HG03175 (cell line): Measurements from ENCODE around the gene CDC25C.
"Not testable (repeated sequence)": the region's sequence is repeated elsewhere in the genome, so short reads cannot be mapped to it uniquely, and the experiment has no call there.

ENCODE experiments used
- ATAC-seq: cut with Tn5 transposase; IDR thresholded peaks from one replicate; pipeline ENCODE4 v1.9.1; 2021; ENCODE audit warnings: mild to moderate bottlenecking, moderate library complexity; ENCODE audit not compliant: unreplicated experiment

CDC25C gene

DNA sequence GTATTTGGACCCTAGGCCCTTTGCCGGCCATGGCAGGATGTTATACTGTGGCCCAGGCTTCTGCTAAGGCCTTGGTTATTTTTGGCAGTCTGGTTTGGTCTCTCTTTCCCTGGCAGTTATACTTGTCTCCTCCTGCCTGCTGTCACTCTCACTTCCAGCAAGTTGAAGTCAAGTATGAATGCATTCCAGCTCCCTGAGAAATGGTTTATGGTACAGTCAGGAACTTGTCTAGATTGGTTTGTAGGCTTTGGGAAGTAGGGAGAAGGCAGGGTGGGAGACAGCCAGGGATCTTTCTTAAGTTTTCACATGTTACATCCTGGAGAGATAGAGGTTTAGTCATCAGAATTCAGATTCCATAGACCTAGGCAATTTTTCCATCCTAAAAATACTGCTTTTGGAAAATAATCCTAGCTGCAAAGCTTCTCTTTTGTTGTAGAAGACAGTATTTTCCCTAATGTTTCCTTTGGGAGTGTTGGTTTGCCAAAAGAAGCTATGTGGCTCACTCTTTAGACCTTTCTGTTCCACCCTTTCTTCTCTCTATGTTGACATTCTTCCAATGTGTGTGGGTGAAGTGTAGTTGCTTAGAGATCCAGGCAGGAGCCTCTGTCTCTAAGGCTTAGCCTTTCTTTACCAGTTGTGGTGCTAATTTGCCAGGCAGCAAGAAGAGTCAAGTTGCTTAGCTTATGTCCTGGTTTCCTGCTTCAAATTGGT, 18.4 kb upstream of the CDC25C start:
- no peak for ATAC-seq

- no peak for ATAC-seq
These were observed 15.3 kb upstream of the CDC25C start for GRCh38 chr5:138346889-138347288.

DNA sequence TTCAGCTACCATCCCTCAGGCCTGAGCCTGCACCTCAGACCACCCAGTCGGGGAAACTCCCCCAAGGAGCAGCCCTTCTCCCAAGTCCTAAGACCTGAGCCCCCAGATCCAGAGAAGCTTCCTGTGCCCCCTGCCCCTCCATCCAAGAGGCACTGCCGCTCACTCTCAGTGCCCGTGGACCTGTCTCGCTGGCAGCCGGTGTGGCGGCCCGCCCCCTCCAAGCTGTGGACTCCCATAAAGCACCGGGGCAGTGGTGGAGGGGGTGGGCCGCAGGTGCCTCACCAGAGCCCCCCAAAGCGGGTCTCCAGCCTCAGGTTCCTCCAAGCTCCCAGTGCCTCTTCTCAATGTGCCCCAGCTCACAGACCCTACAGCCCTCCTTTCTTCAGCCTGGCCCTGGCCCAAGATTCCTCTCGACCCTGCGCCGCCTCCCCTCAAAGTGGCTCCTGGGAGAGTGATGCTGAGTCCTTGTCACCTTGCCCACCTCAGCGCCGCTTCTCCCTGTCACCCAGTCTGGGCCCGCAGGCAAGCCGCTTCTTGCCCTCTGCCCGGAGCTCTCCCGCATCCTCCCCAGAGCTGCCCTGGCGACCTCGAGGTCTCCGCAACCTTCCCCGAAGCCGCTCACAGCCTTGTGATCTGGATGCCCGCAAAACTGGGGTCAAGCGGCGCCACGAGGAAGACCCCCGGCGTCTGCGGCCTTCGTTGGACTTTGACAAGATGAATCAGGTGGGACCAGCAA, 13.5 kb upstream of the CDC25C start:
- no peak for ATAC-seq

- no peak for ATAC-seq
These were observed 8.4 kb upstream of the CDC25C start for GRCh38 chr5:138340008-138340407.

- ATAC-seq: no peak
These were observed 7.9 kb upstream of the CDC25C start for GRCh38 chr5:138339464-138339863.

DNA sequence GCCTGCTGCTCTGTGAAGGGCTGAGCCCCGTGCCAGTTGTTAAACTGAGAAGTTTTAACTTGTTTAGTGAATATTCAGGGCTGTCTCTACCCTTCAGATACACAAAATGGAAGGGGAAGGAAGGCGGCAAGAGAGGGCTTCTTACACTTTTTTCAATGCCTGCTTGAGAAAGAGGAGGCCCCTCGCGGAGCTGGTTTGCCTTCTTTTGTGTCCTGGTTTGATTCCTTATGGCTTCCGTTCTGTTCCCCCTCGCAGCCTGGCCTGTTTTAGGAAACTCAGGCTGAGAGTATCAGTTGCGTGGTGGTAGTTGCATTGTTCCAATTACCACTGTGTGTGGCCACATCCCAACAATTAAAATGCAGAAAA, 7.5 kb upstream of the CDC25C start:
- no peak for ATAC-seq

GRCh38 chr5:138338411-138339090, 6.9 kb upstream of the CDC25C start:
- no peak for ATAC-seq

DNA sequence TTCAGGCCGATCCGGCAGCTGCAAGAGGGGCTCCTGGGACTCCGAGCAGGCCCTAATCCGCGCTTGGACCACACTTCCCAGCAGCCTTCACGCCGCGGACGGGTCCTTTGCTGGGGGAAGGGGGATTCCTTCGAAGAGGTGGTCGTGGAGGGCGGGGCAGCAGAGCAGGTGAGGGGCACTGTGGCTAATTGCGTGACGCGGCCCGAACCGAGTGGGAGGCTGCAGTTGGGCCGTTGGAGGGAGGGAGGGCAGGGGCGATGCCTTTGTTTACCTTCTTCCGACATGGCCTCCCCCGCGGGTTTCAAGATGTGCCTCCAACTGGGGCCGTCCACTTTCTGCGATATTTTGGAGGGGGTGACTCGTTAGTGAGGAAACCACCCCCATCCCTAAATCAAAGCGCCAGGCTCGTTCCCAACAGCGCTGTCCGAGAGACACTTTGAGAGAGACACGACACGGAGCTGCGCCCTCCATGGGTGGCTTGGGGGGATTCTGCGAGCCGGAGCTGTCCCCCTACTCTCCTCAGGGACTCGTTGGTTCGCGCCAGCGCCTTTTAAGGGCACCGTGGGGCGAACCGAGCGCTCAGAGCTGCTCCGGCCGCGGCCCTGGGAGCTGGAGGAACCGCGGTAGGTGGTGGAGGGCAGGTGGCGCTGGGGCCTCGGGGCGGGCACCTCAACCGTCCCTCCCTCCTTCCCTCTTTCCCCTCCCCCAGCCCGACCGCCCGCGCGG, 6.2 kb upstream of the CDC25C start, which contains the start of gene FAM53C:
FAM53C (plus strand) TSS at position 582 of the 726 bp plus-strand sequence. CDS start 3,070 bp downstream, outside the sequence.
- peak; percentile 85 for ATAC-seq

GRCh38 chr5:138336952-138337684, 5.5 kb upstream of the CDC25C start:
- ATAC-seq: peak; percentile 19

GRCh38 chr5:138334867-138335447, 3.4 kb upstream of the CDC25C start:
- ATAC-seq: no peak

DNA sequence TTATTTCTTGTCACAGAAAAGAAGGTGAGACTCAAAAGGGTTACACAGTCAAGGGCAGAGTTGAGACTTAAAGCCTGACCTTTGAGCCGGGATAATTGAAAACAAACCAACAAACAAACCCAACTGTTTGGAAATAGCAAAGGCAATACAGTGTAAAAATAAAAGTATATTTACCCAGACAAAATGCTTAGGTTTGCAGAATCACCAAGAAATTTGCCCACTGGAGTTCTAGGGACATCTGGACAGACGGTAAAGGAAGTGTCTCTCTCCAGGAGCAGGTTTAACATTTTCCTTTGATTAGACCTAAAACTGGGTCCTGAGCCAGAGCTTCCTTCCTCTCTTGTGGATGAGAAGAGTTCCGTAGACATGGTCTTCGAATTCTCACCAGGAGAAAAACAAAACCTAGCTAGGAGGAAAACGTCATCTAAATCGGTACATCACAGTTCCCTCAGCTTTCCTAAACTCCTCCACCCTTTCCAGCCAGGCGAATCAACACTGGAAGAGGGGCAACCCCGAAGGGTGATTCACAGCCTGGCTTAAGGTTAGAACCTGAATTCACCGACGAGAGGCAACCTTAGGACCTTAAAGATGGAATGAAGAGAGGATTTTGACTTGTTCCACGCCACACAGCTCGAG, 673 bp downstream of the CDC25C start:
- ATAC-seq: no peak

- ATAC-seq: not testable (repeated sequence)
These were observed 13.4 kb downstream of the CDC25C start for GRCh38 chr5:138318211-138318610.

DNA sequence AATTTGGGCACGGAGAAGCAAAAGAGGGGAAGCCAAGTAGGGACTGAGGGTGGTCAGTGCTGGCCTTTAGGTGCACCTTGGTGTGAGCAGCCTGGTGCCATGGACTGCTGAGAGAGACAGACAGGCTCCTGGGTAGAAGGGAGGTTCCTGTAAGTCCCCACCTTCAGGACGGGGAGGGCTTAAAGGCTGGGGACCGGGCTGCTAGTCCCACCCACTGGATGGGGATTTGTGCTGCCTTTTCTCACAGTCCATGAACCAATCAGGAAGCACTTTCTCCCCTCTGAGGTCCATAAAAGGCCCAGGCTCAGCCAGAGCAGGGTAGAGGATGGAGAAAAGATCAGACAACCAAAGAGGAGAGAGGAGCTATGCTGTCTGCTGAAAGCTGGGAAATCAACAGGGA, 15.2 kb downstream of the CDC25C start:
- no peak for ATAC-seq

DNA sequence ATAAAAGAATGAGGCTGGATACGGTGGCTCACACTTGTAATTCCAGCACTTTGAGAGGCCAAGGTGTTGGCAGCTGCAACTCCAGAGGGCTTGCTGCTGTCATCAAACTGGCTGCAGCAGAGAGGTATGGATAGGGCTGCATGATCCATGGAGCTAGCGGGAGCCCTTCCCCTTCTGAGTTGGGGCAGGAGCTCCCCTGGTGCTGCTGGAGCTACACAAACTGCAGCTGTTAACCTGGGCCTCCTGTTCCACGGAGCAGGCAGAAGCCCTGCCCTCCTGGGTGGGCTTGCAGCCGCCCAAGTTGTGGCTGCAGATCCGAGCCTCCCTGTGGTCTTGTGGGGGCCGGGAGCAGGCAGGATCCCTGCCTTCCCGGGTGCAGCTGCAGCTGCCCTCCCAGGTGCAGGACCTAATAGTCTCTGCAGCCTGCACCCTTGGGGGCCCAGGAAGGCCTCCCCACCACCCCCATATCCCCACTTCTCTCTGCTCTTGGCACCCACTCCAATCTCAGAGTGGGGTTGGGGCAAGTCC, 15.8 kb downstream of the CDC25C start:
- no peak for ATAC-seq

DNA sequence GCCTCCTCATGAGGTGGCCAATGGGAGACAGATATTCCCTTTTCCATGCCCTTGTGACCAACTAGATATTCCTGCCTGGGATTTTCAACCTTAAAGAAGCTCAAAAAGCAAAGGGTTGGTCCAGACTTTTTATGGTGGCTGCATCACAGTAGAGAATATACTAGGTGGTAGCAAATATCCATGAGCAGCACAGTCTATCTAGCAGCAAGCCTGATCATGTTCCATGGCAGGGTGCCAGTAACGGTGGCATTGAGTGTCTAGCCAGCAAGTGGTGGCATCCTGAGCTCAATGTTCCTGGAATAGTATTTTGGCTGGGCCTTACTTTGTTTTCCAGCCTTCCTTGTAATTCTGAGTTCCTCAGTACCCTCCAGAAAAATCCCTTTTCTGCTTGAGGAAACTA, 25.8 kb downstream of the CDC25C start:
- no peak for ATAC-seq

DNA sequence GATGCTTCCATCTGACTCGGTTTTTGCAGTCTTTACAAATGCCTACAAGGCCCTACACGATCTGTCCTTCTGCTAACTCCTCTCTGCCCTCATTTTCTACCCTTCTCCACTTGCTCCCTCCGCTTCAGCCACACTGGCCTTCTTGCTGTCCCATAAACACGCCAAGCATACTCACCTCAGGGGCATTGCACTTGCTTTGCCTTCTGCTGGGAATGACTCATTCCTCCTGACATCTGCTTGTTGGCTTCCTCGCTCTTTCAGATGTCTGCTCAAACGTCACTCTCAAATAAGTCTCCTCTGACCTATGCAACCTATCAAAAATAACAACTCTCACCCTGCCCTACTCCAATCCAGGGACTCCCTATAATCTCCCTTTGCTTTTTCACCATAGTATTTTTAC, 28.2 kb downstream of the CDC25C start:
- ATAC-seq: no peak

DNA sequence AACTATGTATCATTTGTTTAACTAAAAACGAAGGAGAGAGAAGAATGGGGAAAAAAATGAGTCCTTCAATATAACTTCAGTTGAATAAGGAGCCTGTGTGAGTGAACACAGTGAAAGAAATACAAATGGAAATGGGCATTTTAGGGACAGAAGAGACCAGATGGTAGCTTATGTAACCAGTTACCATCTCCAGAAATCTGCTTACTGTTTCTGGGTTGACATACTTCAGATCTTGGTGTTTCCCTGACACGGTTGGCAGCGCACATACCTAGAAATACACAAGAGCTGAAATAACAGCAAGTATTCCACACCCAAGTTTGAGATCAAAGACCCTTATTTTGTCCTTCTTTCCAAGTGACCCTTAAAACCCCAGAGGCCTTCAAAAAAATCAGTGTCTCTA, 42.3 kb downstream of the CDC25C start:
- ATAC-seq: no peak

- ATAC-seq: no peak
These were observed 44.4 kb downstream of the CDC25C start for GRCh38 chr5:138287246-138287645.

DNA sequence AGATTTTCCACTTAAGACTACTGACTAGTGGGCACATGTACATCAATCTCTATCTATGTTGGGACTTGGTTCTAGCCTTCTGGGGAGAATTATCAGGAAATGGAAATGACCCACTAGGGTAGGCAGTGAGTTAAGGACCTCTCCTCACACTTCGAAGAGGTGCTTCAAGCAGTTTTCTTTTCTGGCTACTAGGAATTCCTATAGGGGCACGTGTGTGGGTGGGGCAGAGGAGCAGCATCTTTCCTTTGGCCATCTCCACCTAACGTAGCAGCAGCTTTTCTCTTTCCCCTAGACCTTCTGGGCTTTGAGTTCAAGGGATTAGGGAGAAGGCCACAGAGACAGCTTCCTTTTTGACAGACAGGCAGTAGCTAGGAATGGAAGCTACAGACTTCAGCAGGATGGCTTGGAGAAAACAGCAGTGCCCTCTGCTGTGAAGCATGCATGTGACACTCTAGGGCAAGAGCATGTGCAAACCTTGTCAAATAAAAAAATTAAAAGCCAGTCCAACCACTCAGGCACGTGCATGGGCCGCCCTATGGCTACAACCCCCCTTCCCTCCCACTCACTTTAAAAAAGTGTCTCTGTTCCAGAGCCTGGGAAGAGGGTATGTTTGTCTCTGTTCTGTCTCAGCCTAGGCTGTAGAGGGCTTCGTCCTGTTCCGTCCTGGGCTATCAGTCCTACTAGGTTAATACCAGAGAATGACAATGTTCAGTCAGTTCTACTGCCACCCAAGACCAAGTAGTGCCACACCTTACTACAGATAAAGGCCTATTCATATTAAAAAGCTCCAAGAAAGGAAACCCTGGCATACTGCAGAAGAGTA, 48.5 kb downstream of the CDC25C start:
- ATAC-seq: no peak
